Calu3 (cell line): ENCODE results near the gene OSTN. TPM values are rescaled to one million over a fixed set of nuclear protein-coding genes. Genes with fewer than 3 reads are reported as not detected.

Experiments
- BruUV-seq: library from RNA; stranded (reverse); fragments of 400-500 nt; replicated peaks from 2 replicates; lab custom pipeline; 2021; lab: Mats Ljungman, UMichigan
- CTCF ChIA-PET: fragments of 300-600 bp; sonication (Branson Sonifier 250); formaldehyde crosslinking; loops from one replicate; lab custom pipeline; 2022; ENCODE audit warnings: antibody characterized with exemption; lab: Charles Lee
- DNase-seq: peaks from one replicate; pipeline ENCODE4 v3.0.0; 2022
- H3K27ac Mint-ChIP-seq: one replicate; pipeline ENCODE4 v1.8.0; 2022; ENCODE audit warnings: mixed read lengths; ENCODE audit not compliant: unreplicated experiment
- H3K27me3 Mint-ChIP-seq: one replicate; pipeline ENCODE4 v1.8.0; 2022; ENCODE audit warnings: mixed read lengths; ENCODE audit not compliant: unreplicated experiment
- H3K36me3 Mint-ChIP-seq: one replicate; pipeline ENCODE4 v1.8.0; 2022; ENCODE audit warnings: mild to moderate bottlenecking, moderate library complexity, mixed read lengths; ENCODE audit not compliant: insufficient read depth, unreplicated experiment
- H3K4me1 Mint-ChIP-seq: one replicate; pipeline ENCODE4 v1.8.0; 2022; ENCODE audit warnings: mild to moderate bottlenecking, low read depth, mixed read lengths; ENCODE audit not compliant: unreplicated experiment
- H3K4me3 Mint-ChIP-seq: one replicate; pipeline ENCODE4 v1.8.0; 2022; ENCODE audit warnings: mild to moderate bottlenecking, low read depth, moderate library complexity, mixed read lengths; ENCODE audit not compliant: unreplicated experiment
- H3K9me3 Mint-ChIP-seq: one replicate; pipeline ENCODE4 v1.8.0; 2022; ENCODE audit warnings: low read depth, mixed read lengths; ENCODE audit not compliant: unreplicated experiment
- intact Hi-C: fragments of 100-400 bp; cut with micrococcal nuclease; formaldehyde crosslinking; loops from one replicate; pipeline ENCODE4 v1.10.0; 2022; ENCODE audit not compliant: unreplicated experiment
- total RNA-seq: library from RNA; stranded (reverse); gene quantifications from 2 replicates; pipeline ENCODE4 v1.2.3, GENCODE V29; 2022
- TF ChIP-seq, protein P1 (sequence below): fragments of 200-600 bp; IDR thresholded peaks from one replicate; pipeline ENCODE4 v1.8.0; 2022; ENCODE audit warnings: antibody characterized with exemption; ENCODE audit not compliant: unreplicated experiment

The OSTN gene
- total RNA-seq, 1 experiment from 2014 or later, result not detected

DNA sequence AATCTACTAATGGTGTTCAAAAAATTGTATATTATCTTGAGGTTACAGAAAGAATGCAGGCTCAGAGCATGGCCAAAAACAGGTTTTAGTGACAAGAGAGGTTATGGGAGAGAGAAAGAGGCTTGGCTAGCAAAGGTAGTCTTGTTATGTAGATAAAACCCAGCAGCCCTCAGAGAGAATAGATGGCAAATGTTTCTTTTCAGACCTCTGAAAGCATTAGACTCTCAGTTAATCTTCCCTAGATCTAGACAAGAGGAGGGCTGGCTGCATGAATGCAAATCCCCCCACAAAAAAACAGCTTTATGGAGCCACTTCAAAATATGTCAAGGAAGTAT is 62.2 kb downstream of the OSTN start:
- intact Hi-C loops, result no loop called here
- TF ChIP-seq, protein P1, sequence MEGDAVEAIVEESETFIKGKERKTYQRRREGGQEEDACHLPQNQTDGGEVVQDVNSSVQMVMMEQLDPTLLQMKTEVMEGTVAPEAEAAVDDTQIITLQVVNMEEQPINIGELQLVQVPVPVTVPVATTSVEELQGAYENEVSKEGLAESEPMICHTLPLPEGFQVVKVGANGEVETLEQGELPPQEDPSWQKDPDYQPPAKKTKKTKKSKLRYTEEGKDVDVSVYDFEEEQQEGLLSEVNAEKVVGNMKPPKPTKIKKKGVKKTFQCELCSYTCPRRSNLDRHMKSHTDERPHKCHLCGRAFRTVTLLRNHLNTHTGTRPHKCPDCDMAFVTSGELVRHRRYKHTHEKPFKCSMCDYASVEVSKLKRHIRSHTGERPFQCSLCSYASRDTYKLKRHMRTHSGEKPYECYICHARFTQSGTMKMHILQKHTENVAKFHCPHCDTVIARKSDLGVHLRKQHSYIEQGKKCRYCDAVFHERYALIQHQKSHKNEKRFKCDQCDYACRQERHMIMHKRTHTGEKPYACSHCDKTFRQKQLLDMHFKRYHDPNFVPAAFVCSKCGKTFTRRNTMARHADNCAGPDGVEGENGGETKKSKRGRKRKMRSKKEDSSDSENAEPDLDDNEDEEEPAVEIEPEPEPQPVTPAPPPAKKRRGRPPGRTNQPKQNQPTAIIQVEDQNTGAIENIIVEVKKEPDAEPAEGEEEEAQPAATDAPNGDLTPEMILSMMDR, result no peak
- BruUV-seq, result no TSS peak
- no peak overlapping the region for H3K27ac Mint-ChIP-seq
- no peaks in the 10 kb centered on the region for H3K27me3 Mint-ChIP-seq
- peaks cover 8% of the 10 kb centered on the region for H3K4me1 Mint-ChIP-seq
- no peak for DNase-seq
- H3K36me3 Mint-ChIP-seq, result no peaks in the 10 kb centered on the region
- no peaks in the 10 kb centered on the region for H3K9me3 Mint-ChIP-seq
- H3K4me3 Mint-ChIP-seq, result no peak overlapping the region
- CTCF ChIA-PET, result interaction anchor here (1.6 kb wide), 1 partner anchor 183 kb away, joined by 3 read pairs; no protein-coding TSS in a partner anchor

DNA sequence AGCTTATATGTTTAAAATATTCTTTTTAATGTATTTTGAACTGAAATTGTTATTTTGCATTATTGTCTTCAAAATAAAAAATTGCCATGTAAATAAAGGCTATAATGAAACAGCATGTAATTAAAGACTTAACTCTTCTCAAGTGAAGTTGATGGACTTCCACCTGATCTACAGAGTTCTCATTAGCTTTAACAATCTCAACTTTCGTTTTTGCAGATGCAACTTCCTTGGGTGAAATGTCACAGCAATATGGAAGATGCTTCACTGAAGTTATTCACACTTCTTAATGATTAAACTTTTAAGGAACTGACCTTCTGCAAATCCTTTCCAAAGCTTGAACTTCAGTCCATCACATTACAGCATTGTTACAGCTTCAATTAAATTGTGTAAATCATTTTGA is 63.6 kb downstream of the OSTN start:
- TF ChIP-seq, protein P1, result no peak
- H3K36me3 Mint-ChIP-seq, result no peaks in the 10 kb centered on the region
- no peaks in the 10 kb centered on the region for H3K27me3 Mint-ChIP-seq
- no peak overlapping the region for H3K4me3 Mint-ChIP-seq
- DNase-seq, result no peak
- no TSS peak for BruUV-seq
- H3K9me3 Mint-ChIP-seq, result no peaks in the 10 kb centered on the region
- peaks cover 8% of the 10 kb centered on the region for H3K4me1 Mint-ChIP-seq
- intact Hi-C loops, result no loop called here
- CTCF ChIA-PET, result interaction anchor here (0.9 kb wide), 1 partner anchor 24 kb away, joined by 3 read pairs; no protein-coding TSS in a partner anchor
- no peak overlapping the region for H3K27ac Mint-ChIP-seq

DNA sequence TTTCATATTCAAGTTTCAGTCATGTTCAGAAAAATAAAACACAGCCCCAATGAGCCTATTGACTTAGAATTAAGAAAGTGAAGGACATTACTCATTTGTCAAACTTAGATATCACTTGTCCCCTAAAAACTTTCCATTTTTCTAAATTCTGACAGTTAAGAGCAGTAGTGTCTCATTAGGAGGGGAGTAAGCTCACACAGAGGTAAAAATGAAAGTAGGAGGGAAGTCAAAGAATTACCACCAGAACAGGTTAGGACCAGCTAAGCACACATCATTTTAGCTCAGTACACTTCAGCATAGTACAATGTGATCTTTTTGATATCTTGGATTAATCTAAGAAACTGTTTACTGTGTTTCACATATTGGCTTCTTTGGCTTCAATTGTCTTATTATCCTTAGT is 64.3 kb downstream of the OSTN start:
- Mint-ChIP-seq H3K36me3 (no peaks in the 10 kb centered on the region), H3K4me3 (no peak overlapping the region), H3K27ac (no peak overlapping the region), H3K4me1 (peaks cover 8% of the 10 kb centered on the region), H3K27me3 (no peaks in the 10 kb centered on the region), H3K9me3 (no peaks in the 10 kb centered on the region)
- intact Hi-C loops, result no loop called here
- TF ChIP-seq, protein P1, result no peak
- no TSS peak for BruUV-seq
- CTCF ChIA-PET, result no interaction called here
- no peak for DNase-seq

DNA sequence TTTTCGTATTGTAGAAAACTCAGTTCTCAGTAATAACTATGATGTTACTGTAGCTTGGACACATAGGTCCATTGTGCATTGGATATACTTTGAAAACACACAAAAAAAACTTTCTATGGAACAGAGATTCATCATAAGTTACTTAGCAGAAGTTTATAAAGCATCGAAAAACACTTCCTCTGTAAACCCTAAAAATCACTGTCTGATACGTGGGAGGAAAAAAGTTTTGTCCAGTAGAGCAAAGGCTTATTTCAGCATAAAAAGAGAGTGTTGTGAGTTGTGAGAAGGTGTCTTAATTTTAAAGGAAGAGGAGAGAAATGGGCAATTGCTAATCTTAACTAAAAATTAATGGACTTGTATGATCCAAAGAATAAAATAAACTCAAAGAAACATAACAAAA is 64.8 kb downstream of the OSTN start:
- Mint-ChIP-seq H3K27me3 (no peaks in the 10 kb centered on the region), H3K4me3 (no peak overlapping the region), H3K9me3 (no peaks in the 10 kb centered on the region), H3K36me3 (no peaks in the 10 kb centered on the region), H3K4me1 (peaks cover 5% of the 10 kb centered on the region), H3K27ac (no peak overlapping the region)
- TF ChIP-seq, protein P1, result no peak
- intact Hi-C loops, result no loop called here
- CTCF ChIA-PET, result no interaction called here
- no TSS peak for BruUV-seq
- no peak for DNase-seq
